ENCODE data around the gene ZFP92. TPM values are rescaled to one million over a fixed set of nuclear protein-coding genes. Genes with fewer than 3 reads are reported as not detected.
A peak's percentile ranks its signal among the peaks of the same experiment; 100 is the strongest.

The ZFP92 gene
- total RNA-seq, 1 donor from 2014 or later = 1.5 TPM

DNA sequence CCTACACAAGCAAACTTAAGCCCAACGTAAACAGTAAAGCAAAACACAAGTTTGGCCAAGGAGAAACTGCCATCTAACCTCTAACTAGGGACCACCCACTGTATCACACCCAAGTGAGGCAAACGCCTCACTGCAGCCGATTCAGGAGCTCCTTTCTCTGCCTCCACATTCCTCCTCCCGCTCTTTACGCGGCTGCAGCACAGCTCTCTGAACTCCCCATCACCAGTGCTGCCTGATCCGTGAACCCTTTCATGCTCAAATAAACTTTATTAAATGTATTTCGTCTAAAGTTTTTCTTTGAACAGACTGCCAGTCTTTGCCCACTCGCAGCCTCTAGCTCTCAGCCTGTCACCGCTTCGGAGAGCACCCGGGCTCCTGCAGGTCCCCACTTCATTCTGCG lies 16.7 kb upstream of the ZFP92 start:
- Mint-ChIP-seq H3K27me3 (ENCODE audit: low read depth) (peaks cover 7% of the 10 kb centered on the region), H3K4me1 (ENCODE audit: low read depth) (no peaks in the 10 kb centered on the region), H3K4me3 (ENCODE audit: unreplicated experiment) (no peak overlapping the region), H3K27ac (ENCODE audit: unreplicated experiment) (no peak overlapping the region), H3K9me3 (ENCODE audit: low read depth) (no peaks in the 10 kb centered on the region), H3K36me3 (ENCODE audit: low read depth) (no peaks in the 10 kb centered on the region)
- no peak for DNase-seq (ENCODE audit: low spot score)
- TF ChIP-seq, protein P1, sequence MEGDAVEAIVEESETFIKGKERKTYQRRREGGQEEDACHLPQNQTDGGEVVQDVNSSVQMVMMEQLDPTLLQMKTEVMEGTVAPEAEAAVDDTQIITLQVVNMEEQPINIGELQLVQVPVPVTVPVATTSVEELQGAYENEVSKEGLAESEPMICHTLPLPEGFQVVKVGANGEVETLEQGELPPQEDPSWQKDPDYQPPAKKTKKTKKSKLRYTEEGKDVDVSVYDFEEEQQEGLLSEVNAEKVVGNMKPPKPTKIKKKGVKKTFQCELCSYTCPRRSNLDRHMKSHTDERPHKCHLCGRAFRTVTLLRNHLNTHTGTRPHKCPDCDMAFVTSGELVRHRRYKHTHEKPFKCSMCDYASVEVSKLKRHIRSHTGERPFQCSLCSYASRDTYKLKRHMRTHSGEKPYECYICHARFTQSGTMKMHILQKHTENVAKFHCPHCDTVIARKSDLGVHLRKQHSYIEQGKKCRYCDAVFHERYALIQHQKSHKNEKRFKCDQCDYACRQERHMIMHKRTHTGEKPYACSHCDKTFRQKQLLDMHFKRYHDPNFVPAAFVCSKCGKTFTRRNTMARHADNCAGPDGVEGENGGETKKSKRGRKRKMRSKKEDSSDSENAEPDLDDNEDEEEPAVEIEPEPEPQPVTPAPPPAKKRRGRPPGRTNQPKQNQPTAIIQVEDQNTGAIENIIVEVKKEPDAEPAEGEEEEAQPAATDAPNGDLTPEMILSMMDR (IDR thresholded peaks at IDR 0.05) = no peak

DNA sequence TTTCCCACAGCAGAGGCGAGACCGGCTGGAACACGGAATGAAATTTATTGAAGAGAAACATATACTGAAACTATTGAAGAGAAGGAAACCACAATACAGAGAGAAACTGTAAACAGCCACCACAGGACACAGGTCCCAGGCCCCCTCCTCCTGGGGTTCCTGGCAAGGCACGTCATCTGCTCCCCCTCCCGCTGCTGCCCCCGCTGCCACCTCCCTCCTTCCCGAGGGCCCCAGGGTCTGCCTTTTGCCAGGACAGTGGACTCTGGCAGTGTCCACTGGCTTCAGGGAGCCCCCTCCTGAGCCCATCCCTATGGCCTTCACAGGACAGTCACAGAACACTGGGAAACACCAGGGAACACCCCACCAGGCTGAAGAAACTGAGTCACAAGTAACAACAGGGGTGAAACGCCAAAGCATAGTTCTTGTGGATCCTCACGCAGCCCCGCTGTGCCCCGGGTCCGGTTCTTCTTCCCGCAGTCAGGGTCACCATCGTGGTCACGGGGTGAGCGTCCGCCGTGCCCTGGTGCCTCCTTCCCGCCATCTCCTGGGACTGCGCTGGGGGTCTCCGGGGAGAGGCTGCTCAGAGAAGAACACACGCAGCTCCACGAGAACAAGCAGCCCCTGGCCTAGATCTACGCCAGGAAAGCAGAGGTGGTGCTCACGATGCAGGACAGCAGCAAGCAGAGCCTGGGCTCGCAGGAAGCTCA lies 15.5 kb upstream of the ZFP92 start:
- Mint-ChIP-seq H3K4me1 (ENCODE audit: low read depth) (no peaks in the 10 kb centered on the region), H3K27me3 (ENCODE audit: low read depth) (peaks cover 7% of the 10 kb centered on the region), H3K27ac (ENCODE audit: unreplicated experiment) (no peak overlapping the region), H3K4me3 (ENCODE audit: unreplicated experiment) (no peak overlapping the region), H3K9me3 (ENCODE audit: low read depth) (no peaks in the 10 kb centered on the region), H3K36me3 (ENCODE audit: low read depth) (no peaks in the 10 kb centered on the region)
- TF ChIP-seq, protein P1 (IDR thresholded peaks at IDR 0.05) = no peak
- DNase-seq (ENCODE audit: low spot score) = no peak

DNA sequence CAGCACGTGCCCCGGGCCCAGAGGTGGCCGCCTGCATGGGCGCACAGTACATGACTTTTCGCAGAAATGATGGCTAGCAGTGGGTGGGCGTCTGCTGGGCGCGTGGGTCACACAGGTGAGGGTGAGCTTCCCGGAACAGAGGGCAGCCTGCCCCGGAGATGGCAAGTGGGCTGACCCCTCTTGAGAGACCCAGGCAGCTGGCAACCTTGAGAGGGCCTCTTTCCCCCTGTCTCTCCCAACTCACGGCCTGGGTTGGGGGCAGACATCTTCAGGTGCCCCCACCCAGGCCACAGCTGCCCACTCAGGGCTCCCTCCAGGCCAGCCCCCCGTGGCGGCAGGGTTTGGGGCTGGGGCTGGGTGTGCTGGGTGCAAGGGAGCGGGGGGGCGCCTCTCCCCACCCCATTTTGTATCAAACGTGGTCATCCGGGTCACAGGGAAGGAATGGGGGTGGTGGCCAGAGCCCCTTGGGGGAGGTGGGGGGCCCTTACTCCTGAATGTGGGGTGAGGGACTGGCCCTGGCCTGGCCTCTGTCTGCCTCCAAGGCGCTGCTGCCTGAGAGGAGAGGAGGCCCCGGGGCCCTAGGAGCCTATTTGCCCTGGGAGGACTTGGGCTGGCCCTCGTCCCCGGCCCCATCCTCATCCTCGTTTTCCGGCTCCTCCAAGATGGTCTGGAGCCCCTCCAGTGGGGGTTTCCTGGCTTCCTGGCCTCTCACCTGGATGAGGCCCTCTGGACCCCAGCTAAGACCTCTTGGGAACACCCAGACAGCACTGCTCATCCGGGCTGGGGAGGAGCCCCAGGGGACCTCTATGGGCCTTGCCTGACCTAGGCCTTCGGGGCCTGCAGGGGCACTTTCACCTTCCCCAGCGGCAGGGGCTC lies 14.7 kb upstream of the ZFP92 start:
- TF ChIP-seq, protein P1 (IDR thresholded peaks at IDR 0.05) = no peak
- DNase-seq (ENCODE audit: low spot score) = peak; percentile 69
- Mint-ChIP-seq H3K36me3 (ENCODE audit: low read depth) (no peaks in the 10 kb centered on the region), H3K4me1 (ENCODE audit: low read depth) (no peaks in the 10 kb centered on the region), H3K4me3 (ENCODE audit: unreplicated experiment) (no peak overlapping the region), H3K9me3 (ENCODE audit: low read depth) (peaks cover 5% of the 10 kb centered on the region), H3K27ac (ENCODE audit: unreplicated experiment) (no peak overlapping the region), H3K27me3 (ENCODE audit: low read depth) (peaks cover 7% of the 10 kb centered on the region)

DNA sequence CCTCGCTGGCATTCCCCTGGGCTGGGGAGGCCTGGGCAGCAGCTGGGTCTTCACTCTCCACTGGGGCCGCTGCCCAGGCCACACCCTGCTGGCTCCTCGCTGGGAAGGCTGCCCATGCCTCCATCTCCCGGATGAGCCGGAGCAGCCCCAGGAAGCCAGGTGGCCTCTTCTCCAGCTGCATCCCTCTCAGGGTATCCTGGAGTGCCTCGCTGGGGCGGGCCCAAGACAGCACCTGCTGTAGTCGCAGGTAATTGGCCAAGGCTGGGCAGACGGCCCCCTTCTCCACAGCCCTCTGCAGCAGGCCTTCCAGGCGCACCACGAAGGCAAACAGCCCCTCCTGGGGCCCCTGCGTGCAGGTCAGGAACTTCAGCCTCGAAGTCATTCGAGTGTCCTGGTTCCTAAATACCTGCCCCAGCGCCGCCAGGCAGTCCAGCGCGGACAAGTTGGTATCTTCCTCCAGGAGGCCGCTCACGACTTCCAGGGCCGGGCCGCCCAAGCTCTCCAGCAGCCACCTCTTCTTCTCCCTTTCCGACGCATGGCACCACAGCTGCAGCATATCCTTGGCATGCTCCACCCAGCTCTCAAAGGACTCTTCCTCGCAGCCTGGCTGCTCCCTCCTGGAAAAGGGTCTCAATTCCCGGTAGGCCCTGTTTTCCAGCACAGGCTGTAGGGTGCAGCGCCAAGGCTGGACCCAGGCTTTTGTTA lies 13.9 kb upstream of the ZFP92 start:
- no peak overlapping the region for H3K27ac Mint-ChIP-seq (ENCODE audit: unreplicated experiment)
- peak; percentile 58 for DNase-seq (ENCODE audit: low spot score)

More for the DNA sequence above, 13.9 kb upstream of the ZFP92 start:
- H3K4me1 Mint-ChIP-seq (ENCODE audit: low read depth) = no peaks in the 10 kb centered on the region
- H3K4me3 Mint-ChIP-seq (ENCODE audit: unreplicated experiment) = no peak overlapping the region
- peaks cover 7% of the 10 kb centered on the region for H3K27me3 Mint-ChIP-seq (ENCODE audit: low read depth)
- no peaks in the 10 kb centered on the region for H3K36me3 Mint-ChIP-seq (ENCODE audit: low read depth)
- peaks cover 6% of the 10 kb centered on the region for H3K9me3 Mint-ChIP-seq (ENCODE audit: low read depth)
- TF ChIP-seq, protein P1 (IDR thresholded peaks at IDR 0.05) = no peak

Data from chondrocyte (in vitro differentiated cells).